Measurements from ENCODE around the gene EML3. TPM values are rescaled to one million over a fixed set of nuclear protein-coding genes. Genes with fewer than 3 reads are reported as not detected.
"Not testable (repeated sequence)": the region's sequence is repeated elsewhere in the genome, so short reads cannot be mapped to it uniquely, and the experiment has no call there.

EML3 gene
- polyA plus RNA-seq, 1 donor: 15.3 TPM

DNA sequence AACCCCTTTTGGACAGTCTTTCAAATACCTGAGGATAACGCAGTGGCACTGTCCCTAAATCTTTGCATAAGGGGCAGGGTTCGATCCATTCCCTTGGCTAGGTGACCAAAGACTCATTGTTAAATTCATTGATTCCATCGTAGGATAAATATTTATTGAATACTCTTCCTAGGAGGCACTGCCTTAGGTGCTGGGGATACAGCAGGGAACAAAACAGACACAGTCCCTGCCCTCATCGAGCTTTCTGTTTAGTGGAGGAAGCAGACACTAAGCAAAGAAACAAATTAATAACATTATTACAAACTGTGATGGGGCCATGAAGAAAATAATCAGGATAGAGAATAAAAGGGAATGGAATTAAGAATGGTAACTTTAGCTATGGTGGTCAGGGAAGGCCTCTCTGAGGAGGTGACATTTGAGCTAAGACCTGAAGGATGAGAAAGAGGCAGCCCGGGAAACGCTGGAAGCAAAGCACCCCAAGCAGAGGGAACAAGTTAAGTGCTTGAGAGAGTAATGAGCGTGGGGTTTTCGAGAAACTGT, 8.5 kb upstream of the EML3 start:
- no peak for DNase-seq (ENCODE audit: low read depth)

DNA sequence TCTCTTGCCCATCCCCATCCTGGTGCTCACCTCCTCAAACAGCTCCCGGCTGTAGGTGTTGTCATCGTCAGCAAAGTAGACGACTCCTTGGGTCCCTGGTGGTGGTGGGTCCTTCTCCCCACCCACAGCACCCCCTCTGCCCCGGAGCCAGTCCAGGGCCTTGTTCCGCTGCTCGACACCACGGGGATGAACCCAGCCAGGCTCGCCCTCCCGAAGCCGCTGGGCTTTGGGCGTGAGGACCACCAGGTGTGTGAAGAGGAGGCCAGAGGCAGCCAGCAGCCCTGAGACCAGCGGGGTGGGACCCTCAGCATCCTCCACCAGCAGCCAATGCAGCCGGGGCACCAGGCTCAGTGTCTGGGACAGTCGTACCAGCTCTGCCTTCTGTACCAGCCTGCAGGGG, 4.4 kb upstream of the EML3 start:
- DNase-seq (ENCODE audit: low read depth): not testable (repeated sequence)

DNA sequence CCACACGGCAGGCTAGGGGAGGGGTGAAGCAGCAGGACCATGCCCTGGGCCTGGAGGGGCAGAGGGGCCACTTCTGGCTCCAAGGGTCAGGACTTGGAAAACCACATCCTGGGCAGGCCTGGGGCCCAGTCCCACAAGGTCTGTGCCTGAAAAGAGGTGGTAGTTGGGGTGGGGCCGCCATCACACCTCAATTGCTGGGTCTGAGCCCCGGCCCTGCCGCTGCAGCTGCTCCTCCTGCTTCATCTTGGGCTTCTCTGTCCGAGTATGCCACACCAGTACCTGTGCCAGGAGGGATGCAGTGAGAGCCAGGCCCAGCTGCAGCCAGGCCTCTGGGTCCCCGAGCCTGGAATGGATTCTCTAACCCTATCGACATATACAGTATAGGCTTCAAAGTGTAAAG, 2.9 kb upstream of the EML3 start:
- DNase-seq (ENCODE audit: low read depth): no peak

DNA sequence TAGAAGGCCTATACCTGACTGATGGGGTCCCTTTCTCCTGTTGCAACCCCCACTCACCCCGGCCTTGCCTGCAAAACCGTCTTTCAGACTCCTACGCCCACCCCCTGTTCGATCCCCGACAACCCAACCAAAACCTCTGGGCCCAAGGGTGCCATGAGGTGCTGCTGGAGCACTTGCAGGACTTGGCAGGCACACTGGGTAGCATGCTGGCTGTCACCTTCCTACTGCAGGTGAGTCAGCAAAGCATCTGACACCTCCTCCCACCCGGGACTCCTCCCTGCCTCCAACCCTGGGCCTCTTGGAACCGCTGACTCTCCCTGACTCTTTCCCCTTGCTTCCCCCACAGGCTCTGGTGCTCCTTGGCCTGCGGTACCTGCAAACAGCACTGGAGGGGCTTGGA, 1.7 kb upstream of the EML3 start:
- DNase-seq (ENCODE audit: low read depth): no peak

DNA sequence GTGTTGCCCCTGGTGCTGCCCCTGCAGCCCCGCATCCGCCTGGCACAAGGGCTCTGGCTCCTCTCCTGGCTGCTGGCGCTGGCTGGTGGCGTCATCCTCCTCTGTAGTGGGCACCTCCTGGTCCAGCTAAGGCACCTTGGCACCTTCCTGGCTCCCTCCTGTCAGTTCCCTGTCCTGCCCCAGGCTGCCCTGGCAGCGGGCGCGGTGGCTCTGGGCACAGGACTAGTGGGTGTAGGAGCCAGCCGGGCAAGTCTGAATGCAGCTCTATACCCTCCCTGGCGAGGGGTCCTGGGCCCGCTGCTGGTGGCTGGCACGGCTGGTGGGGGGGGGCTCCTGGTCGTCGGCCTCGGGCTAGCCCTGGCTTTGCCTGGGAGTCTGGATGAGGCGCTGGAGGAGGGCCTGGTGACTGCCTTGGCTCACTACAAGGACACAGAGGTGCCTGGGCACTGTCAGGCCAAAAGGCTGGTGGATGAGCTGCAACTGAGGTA, 760 bp upstream of the EML3 start:
- no peak for DNase-seq (ENCODE audit: low read depth)

DNA sequence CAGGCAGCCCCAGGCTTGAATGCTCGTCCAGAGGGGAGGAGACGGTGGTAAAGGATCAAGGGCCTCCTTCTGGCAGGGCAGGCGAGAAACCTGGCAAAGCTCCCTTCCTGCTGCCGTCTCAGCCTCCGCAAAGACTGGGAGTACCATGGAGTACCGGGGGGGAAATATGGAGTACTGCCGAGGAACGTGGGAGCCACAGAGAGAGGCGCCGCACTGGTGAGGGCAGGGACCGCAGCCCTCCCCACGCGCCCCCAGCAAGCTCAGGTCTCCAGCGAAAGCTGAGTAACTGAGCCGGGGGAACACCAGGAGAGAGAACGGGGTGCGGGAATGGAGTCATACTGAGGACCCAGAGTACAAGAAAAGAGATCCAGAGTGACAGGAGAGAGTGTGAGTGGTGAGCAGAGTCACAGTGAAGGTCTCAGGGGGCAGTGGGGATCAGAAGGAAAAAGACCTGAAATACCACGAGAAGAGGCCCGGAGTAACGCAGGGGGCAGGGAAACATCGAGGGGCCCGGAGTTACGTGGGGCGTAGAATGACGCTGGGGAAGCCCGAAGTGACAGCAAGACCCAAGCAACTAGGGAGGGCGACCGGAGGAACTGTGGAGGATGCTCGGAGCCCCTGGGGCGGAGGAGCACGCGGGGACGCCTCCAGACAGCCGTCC, 740 bp downstream of the EML3 start:
- no peak for DNase-seq (ENCODE audit: low read depth)

DNA sequence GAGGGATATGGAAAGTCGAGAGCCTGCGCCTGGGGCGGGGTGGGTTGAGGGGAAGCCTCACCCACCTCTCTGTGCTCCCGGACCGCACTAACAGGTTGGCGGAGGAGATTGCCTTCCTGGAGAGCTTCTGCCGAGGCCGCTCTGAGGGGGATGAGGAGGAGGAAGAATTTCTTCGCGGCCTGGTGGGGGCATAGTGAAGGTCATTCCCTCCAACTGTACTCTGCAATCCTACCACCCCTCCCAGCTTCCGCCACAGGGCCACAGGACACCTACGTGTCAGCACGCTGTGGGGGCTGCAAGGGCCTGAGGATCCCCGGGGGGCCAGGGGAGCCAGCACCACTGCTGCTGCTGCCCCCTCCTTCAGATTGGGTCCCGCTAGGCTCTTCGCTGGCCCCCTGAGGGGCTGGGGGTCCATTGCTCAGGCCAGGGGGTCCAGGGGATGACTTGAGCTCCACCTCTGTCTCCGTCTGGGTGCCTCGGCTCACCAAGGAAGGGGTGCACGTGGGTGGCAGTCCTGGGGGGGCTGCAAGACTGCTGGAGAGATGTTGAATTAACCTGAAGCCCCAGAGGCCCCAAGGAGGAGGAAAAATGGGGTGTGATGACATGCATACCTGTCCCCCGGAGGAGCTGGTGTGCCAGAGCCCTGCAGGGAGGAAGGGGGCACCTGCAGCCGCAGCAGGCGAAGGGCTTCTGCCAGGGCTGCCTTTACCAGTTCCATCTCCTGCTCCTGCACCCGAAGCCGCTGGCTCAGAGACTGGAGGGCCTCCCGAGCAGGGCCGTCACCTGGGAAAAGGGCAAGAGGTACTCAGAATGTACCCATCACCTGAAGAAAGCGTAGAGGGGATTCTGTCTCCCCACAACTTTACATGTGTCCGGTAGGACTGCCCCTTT, 1.5 kb downstream of the EML3 start:
- no peak for DNase-seq (ENCODE audit: low read depth)

DNA sequence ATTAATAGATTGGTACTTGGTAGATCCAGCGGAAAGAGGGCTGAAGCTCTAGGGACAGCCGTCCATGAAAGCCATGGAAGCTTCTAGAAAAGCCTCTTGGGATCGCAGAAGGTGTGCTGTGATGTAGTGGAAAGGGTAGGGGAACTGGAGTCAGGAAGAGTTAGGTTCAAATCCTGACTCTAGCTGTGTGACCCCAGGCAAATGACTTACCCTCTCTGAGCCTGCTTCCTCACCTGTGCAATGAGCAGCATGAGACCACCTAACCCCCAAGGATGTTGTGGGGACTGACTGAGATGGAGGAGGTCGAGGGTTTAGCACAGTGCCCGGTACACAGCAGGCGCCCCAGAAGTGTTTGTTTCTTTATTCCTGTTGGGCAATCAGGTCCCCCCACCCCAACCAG, 2.2 kb downstream of the EML3 start:
- DNase-seq (ENCODE audit: low read depth): no peak

DNA sequence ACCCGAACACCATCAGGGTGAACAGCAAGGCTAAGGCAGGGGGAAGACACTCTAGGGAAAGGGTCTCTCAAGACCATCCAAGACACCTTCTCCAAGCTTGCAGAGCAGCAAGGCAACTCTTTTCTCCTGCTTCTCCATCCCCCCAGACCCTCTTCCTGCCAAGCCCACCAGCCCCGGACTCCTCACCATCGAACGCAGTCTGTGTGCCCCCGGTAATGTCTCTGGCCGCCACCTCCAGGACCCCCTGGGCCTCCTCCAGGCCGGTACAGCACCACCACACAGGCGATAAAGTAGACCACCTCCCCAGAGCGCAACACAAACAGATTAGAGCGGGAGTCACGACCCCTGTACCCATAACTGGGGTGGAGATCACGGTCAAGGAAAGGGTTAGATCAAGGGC, 3.8 kb downstream of the EML3 start:
- DNase-seq (ENCODE audit: low read depth): no peak

DNA sequence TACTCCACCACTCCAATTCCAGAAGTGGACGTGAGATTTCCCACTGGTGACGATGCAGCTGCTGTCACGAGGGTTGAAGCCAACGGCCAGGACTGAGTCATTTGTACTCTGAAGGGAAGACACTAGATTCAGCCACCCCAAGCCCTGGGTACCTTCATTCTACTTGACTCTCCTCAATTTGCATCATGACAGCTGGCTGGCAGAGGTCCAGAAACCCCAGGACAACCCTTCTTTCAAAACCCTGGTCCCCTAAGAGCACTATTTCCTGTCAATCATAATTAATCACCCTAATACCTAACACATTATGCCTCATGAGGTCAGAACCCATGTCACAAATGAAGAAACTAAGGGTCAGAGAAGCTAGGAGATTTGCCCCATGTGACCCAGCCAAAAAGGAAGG, 4.9 kb downstream of the EML3 start:
- DNase-seq (ENCODE audit: low read depth): no peak

DNA sequence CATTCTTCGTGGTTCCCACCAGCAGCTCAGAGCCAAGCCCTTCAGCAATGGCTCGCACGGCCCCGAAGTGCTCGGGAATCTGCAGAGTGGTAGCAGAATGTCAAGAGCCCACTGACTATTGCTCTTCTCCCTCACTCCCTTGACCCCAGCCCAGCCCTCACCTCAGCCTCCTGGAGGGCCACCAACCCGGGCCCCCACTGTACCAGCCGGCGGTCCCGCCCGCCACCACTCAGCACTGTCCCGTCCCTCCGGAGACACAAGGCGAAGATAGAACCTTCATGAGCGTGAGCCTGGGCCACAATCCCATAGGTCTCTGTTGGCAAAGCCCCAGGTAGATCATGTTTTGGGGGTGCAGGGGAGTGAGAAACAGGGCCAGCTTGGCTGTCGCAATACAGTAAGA, 6.7 kb downstream of the EML3 start:
- no peak for DNase-seq (ENCODE audit: low read depth)

DNA sequence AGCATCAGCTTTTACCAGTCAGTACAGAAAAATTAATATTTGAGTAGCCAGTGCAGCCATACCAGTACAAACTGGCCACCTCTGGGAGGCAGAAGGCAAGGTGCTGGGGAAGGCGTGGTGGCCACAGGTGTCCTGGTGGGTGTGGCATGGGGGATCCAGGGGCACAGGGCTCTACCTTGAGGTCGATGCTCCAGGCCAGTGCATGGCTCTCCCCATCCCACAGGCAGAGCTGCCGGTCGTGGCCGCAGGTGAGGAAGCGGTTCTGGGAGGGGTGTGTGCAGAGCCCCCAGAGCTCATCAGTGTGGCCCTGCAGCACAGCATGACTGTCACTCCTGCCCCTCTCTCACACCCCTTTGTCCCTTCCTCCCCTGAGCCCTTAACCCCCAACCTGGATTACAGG, 7.1 kb downstream of the EML3 start:
- no peak for DNase-seq (ENCODE audit: low read depth)

DNA sequence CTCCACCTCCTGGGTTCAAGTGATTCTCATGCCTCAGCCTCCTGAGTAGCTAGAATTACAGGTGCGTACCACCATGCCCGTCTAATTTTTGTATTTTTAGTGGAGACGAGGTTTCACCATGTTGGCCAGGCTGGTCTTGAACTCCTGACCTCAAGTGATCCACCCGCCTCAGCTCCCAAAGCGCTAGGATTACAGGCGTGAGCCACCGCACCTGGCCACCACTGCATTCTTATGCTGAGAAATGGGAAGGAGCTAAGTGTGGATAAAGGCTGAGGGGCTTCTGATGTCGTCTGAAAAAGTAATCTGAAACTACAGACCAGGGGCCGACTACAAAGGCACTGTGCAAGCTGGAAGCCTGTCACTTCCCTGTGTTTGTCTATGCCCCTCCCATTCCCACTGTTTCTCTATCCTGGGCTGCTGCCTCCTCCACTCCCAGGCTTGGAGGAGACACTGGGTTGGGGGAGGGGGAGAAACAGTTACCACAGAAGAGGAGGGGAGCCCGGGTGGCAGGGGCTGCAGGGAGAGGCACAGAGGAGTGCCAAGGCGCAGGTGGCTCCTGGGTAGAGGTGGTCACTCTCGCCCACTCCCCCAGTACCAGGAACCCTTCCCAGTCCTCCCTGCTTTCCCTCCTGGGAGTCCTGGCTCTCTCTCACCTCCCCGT, 8.0 kb downstream of the EML3 start:
- DNase-seq (ENCODE audit: low read depth): no peak

DNA sequence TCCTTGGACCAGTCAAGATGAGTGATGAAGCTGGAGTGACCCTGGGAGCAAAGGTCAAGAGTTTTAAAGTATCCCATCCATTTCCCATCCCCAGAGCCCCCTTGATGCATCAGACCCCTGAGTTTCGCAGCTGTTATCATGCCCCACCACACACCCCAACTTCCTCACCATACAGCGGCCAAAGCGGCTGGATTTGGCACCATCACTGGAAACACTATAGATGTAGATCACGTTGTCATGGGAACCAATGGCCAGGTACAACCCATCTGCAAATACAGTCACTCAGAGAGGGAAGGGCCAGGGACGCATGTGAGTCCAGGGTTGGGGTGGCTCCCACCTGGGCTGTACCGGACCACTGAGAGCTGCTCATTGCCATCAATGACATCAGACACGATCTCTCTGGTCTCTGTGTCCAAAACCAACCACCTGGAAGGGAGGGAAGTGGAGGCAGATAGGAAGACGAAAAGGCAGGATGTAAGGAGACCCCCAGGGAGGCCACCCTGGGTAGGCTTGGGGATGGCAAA, 8.7 kb downstream of the EML3 start:
- no peak for DNase-seq (ENCODE audit: low read depth)

DNA sequence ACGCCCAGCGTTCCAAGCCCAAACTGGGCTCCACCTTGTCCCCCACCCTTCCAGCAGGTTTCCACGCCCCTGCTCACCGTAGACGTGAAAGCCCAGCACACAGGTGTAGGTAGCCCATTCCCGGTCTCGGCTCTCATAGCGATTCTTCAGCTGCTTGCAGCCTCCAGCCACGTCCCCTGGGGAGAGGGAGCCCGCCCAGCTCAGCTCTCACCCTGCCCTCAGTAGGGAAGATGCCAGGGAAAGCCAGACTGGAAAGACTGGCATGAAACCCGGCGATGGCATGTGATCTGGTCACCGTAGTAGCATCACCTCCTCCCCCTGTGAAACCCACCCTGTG, 9.5 kb downstream of the EML3 start:
- DNase-seq (ENCODE audit: low read depth): no peak

DNA sequence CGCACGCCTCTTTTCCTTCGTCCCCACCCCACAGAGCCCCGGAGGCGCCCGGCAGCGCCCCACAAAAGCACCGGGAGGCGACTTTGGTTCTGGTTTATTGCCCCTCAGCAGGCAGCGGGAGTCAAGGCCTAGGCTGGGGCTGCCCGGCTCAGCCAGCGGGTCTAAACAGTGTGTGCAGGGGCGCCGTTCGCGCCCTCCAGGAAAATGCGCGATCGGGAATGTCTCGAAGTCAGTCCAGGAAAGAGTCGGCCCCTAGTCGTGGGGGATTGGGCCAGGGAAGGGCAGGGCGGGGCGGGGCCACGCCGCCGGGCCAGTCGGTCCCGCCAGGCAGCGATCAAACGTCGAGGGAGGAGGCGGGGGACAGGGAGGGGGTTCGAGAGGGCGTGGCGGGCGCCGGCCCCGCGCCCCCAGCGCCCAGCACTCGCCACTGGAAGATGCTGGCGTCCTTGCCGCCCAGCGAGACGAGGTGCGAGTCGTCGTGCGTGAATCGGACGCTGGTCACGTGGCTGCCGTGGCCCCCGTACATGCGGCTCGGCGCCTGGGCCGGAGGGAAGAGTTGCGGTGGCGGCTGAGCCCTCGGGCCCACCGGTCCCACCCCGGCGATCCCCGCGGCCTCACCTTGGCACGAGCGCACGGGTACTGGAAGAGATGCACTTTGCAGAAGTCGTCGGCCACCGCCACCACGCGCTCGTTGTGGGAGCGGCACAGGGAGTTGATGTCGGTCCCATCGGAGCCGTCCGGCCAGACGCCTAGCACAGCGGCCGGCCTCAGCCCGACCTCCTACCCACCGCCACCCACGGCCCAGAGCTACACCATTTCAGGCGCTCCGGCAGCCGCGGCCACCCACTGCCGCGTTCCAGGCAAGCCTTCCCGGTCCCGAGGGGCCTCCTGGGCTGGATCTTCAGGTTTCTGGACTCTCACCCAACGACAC, 10.2 kb downstream of the EML3 start:
- no peak for DNase-seq (ENCODE audit: low read depth)

DNA sequence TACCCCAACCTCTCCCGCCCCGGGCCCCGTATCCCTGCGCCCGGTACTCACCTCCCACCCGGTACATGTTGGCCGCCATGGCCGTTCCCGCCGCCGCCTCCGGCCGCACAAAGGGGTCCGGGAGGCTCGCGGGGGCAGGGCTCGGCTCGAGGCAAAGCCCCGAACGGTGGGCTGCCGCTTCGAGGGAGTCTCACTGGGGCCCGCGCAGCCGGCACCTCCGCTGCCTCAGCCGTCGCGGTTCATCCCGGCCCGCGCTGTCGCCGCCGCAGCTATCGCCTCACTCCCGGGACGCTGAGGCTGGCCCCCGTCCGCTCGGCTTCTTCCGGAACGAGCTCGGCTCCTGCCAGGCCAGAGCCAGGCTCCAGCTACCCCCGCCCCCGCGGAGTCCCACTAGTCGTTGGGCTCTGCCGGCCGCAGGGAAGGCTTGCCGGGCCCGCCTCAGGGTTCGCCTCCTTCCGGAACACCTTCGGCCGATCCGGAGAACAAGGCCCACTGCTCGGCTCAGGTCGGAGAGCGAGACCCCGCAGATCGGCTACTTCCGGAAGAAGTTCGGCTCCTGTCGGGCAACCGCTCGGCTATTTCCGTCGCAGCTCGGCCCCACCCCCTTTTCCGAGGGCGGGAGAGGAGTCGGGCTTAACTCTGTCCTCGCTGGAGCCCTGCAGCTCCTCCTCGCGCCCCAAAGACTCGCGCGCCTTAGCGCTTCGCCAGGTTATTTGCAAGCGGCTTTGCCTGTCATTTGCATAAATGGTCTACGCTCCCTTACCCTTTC, 11.0 kb downstream of the EML3 start, which contains the start of gene MTA2:
Gene MTA2 (minus strand): TSS at position 494 of the 769 bp plus-strand sequence. CDS start 415 bp downstream, at position 79.
- peak; percentile 85 for DNase-seq (ENCODE audit: low read depth)

DNA sequence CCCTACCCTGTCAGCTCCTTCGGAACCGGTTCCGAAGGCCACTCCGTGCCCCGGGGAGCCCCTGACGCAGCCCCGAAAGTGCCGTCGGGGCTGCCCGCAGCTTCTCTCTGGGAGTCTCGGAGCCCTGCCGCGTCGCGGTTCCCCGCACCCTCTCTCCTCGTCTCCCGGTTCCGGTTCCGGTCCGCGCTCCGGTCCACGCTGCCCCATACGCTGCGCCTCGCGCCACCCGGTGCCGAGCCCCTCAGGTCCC, 11.5 kb downstream of the EML3 start:
- no peak for DNase-seq (ENCODE audit: low read depth)

DNA sequence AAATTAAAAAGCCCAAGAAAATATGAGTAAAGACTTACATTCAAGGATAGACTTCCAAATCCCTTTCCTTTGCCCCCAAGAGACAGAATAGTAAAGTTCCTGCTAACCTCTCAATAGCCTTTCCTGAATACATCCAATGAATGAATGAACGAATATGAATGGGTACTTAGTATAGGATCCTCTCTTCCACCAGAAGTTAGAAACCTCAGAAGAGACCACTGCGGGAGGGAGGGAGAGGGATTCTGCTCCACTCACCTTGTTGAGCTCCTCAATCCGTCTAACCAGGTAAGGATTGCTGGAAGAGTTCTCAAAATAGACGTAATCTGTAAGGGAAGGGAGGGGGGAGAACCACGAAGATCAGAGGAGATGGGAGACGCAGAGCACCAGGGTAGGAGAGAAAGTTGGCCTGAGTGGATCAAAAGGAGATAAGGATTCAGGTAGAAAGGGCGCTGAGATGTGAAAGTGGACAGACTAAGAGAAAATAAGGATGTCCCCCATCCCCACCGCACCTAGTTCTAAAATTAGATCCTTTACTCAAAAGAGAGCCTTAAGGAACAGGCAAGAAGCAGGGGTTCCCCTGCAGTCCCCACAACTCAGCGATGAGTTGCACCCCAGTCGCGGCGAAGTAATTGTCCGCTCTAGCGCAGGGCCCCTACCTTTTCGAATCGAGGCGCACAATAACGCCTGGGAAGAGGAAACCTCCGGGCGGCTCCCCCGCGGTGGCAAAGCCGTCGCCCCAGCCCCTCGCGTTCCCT, 12.0 kb downstream of the EML3 start:
- DNase-seq (ENCODE audit: low read depth): no peak

DNA sequence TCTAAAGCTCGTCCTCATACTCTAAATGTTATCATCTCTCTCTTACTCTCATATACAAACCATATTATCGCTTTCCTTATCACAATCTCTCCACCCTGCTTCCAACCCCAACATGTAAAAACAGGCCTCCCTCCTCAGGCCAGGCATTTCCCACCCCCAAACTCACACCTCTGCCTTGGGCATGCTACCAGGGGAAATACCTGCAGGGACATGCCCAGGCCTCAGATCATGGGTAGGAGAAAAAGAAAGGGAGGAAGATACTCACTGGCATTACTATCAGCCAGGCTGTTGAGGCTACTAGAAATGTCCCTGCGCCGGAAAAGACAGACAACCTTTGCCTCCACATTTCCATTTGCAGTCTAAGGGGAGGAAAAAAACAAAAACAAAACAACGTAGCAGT, 12.7 kb downstream of the EML3 start:
- DNase-seq (ENCODE audit: low read depth): no peak

Data from forelimb muscle (tissue), 1 donor.